Hippocampal formation (tissue), 2 donors: ENCODE data around the gene KIF20A.
A peak's percentile ranks its signal among the peaks of the same experiment; 100 is the strongest.
"Not testable (repeated sequence)": the region's sequence is repeated elsewhere in the genome, so short reads cannot be mapped to it uniquely, and the experiment has no call there.

Experiments used
- DNase-seq, 2 donors: peaks; one replicate each; lab custom pipeline; 2025; lab: John Stamatoyannopoulos, UW

Gene KIF20A

GRCh38 chr5:138186002-138186447, 7.1 kb downstream of the KIF20A start:
- no peak for DNase-seq

- DNase-seq = no peak
Measured at GRCh38 chr5:138188626-138189025, 9.7 kb downstream of the KIF20A start.

- DNase-seq = no peak
Measured at GRCh38 chr5:138192826-138193225, 13.9 kb downstream of the KIF20A start.

GRCh38 chr5:138193859-138194258, 14.9 kb downstream of the KIF20A start:
- DNase-seq = not testable (repeated sequence)

- DNase-seq = no peak
Measured at GRCh38 chr5:138210985-138211384, 32.1 kb downstream of the KIF20A start.

- no peak for DNase-seq
Measured at GRCh38 chr5:138212828-138213160, 33.9 kb downstream of the KIF20A start.

GRCh38 chr5:138213161-138214029, 34.5 kb downstream of the KIF20A start, which contains the start of gene CDC23:
Gene CDC23, minus strand, starts transcription at chr5:138213323. Its CDS starts 11 bp downstream, at chr5:138213312.
- DNase-seq = peak; percentile 91 to 96

- DNase-seq = no peak
Measured at GRCh38 chr5:138216799-138217198, 37.9 kb downstream of the KIF20A start.

GRCh38 chr5:138223532-138223931, 44.6 kb downstream of the KIF20A start:
- DNase-seq = no peak

GRCh38 chr5:138224712-138225111, 45.8 kb downstream of the KIF20A start:
- DNase-seq = no peak

- DNase-seq = no peak
Measured at GRCh38 chr5:138226910-138227309, 48.0 kb downstream of the KIF20A start.

GRCh38 chr5:138229387-138229786, 50.5 kb downstream of the KIF20A start:
- DNase-seq = no peak

GRCh38 chr5:138230261-138230660, 51.3 kb downstream of the KIF20A start:
- no peak for DNase-seq

- DNase-seq = no peak
Measured at GRCh38 chr5:138230981-138231589, 52.2 kb downstream of the KIF20A start.

GRCh38 chr5:138233280-138233679, 54.4 kb downstream of the KIF20A start:
- no peak for DNase-seq

- DNase-seq = no peak
Measured at GRCh38 chr5:138234651-138235050, 55.7 kb downstream of the KIF20A start.
